GM23248 (cell line): ENCODE measurements around the gene COL18A1. TPM values are rescaled to one million over a fixed set of nuclear protein-coding genes. Genes with fewer than 3 reads are reported as not detected.

Experiments
- DNase-seq: peaks from one replicate; pipeline ENCODE4 v3.0.0-alpha.2; 2015
- H2AFZ ChIP-seq: fragments of 200-600 bp; sonication (generic); 2 replicates; pipeline ENCODE4 v1.6.1; 2016; ENCODE audit warnings: antibody characterized with exemption
- H3F3A ChIP-seq: fragments of 200-600 bp; sonication (generic); 2 replicates; pipeline ENCODE4 v1.6.1; 2016; ENCODE audit warnings: mild to moderate bottlenecking, antibody characterized with exemption, mixed run types; ENCODE audit not compliant: insufficient read depth
- H3K27ac ChIP-seq: fragments of 200-600 bp; sonication (generic); 2 replicates; pipeline ENCODE4 v1.5.1; 2016; ENCODE audit warnings: mild to moderate bottlenecking
- H3K27me3 ChIP-seq: fragments of 200-600 bp; sonication (generic); replicated peaks from 2 replicates; pipeline ENCODE4 v1.6.1; 2016; ENCODE audit warnings: mild to moderate bottlenecking; ENCODE audit not compliant: insufficient read depth
- H3K36me3 ChIP-seq: fragments of 200-600 bp; sonication (generic); 2 replicates; pipeline ENCODE4 v1.6.1; 2016; ENCODE audit warnings: low read depth, mild to moderate bottlenecking
- H3K4me1 ChIP-seq: fragments of 200-600 bp; sonication (generic); 2 replicates; pipeline ENCODE4 v1.6.1; 2016; ENCODE audit warnings: mild to moderate bottlenecking; ENCODE audit not compliant: insufficient read depth
- H3K4me2 ChIP-seq: fragments of 200-600 bp; sonication (generic); one replicate; pipeline ENCODE4 v1.6.1; 2016; ENCODE audit warnings: mild to moderate bottlenecking; ENCODE audit not compliant: unreplicated experiment
- H3K4me3 ChIP-seq: fragments of 200-600 bp; sonication (generic); 2 replicates; pipeline ENCODE4 v1.5.1; 2016; ENCODE audit warnings: mild to moderate bottlenecking
- H3K79me2 ChIP-seq: fragments of 200-600 bp; sonication (generic); 2 replicates; pipeline ENCODE4 v1.6.1; 2016; ENCODE audit warnings: mild to moderate bottlenecking; ENCODE audit not compliant: insufficient read depth
- H3K9ac ChIP-seq: fragments of 200-600 bp; sonication (generic); 2 replicates; pipeline ENCODE4 v1.6.1; 2016; ENCODE audit warnings: mild to moderate bottlenecking
- H3K9me2 ChIP-seq: fragments of 200-600 bp; sonication (generic); 2 replicates; pipeline ENCODE4 v1.6.1; 2016; ENCODE audit warnings: mixed run types, mild to moderate bottlenecking, moderate library complexity; ENCODE audit not compliant: insufficient read depth
- H3K9me3 ChIP-seq: fragments of 200-600 bp; sonication (generic); one replicate; pipeline ENCODE4 v1.6.1; 2017; ENCODE audit warnings: low read depth
- H4K20me1 ChIP-seq: fragments of 200-600 bp; sonication (generic); 2 replicates; pipeline ENCODE4 v1.6.0; 2016; ENCODE audit not compliant: insufficient read depth
- EZH2 ChIP-seq: fragments of 200-600 bp; sonication (generic); IDR thresholded peaks from 2 replicates; pipeline ENCODE4 v1.6.1; 2018; ENCODE audit warnings: antibody characterized with exemption, mild to moderate bottlenecking; ENCODE audit not compliant: insufficient read depth, poor library complexity, severe bottlenecking
- EZH2phosphoT487 ChIP-seq: fragments of 200-600 bp; sonication (generic); IDR thresholded peaks from 2 replicates; pipeline ENCODE4 v1.6.1; 2018; ENCODE audit warnings: antibody characterized with exemption, moderate library complexity, mild to moderate bottlenecking, low read depth; ENCODE audit not compliant: insufficient read depth
- WGBS, 2 experiments: methylation state at CpG; one replicate each; pipeline ENCODE4 v1.1.6; 2015 to 2017; ENCODE audit warnings: low lambda C conversion rate in 2 of 2, low coverage in 1 of 2; ENCODE audit errors: missing lambda C conversion rate in 2 of 2; 5-methylcytosine and 5-hydroxymethylcytosine counted together
- in situ Hi-C: fragments of 300-500 bp; cut with MboI; formaldehyde crosslinking; loops from 2 replicates; pipeline ENCODE4 v1.15.0; 2020
- polyA plus RNA-seq: library from polyadenylated mRNA; unstranded; fragments of >200 nt; fragmentation: Nextera tagmentation; extraction: Ambion mirVana; gene quantifications from 2 replicates; pipeline ENCODE4 v1.2.1, GENCODE V29; 2016
- total RNA-seq: library from RNA; depleted of rRNA; stranded (reverse); fragments of >200 nt; shearing (Covaris generic); gene quantifications from 2 replicates; pipeline ENCODE4 v1.2.3, GENCODE V29; 2014

COL18A1 gene
- total and polyA plus RNA-seq, 2 experiments from 2014 or later: 1.7 to 30.5 TPM

- Histone ChIP-seq H3K4me2 (no peak overlapping the region), H3K9me3 (no peaks in the 10 kb centered on the region), H3K4me3 (no peak overlapping the region), H3K27ac (no peak overlapping the region), H3K27me3 (no peaks in the 10 kb centered on the region), H3F3A (peaks cover 22% of the 10 kb centered on the region), H3K4me1 (peaks cover 29% of the 10 kb centered on the region), H3K9ac (no peak overlapping the region), H3K9me2 (no peaks in the 10 kb centered on the region), H3K79me2 (no peaks in the 10 kb centered on the region), H3K36me3 (no peaks in the 10 kb centered on the region), H4K20me1 (no peaks in the 10 kb centered on the region), H2AFZ (no peak overlapping the region)
- DNase-seq: no peak
- in situ Hi-C loops: loop anchor here (10.0 kb wide), 1 partner anchor 312 kb away; no protein-coding TSS in a partner anchor
- TF ChIP-seq EZH2 (no peak), EZH2phosphoT487 (no peak)
- 84 to 89% methylated on average over 17 to 38 of the region's 38 CpGs for WGBS, 2 experiments
Measured at GRCh38 chr21:45456584-45457160, 51.7 kb downstream of the COL18A1 start.

GRCh38 chr21:45457161-45457831 lies 52.3 kb downstream of the COL18A1 start:
- H3K27me3 ChIP-seq: no peaks in the 10 kb centered on the region
- 89% methylated on average over 24 to 25 of the region's 25 CpGs for WGBS, 2 experiments

GRCh38 chr21:45457832-45458172 lies 52.8 kb downstream of the COL18A1 start:
- Histone ChIP-seq H3K4me3 (no peak overlapping the region), H3K4me2 (no peak overlapping the region), H3F3A (peaks cover 14% of the 10 kb centered on the region), H3K9ac (no peak overlapping the region), H3K9me3 (no peaks in the 10 kb centered on the region), H2AFZ (no peak overlapping the region), H3K36me3 (no peaks in the 10 kb centered on the region), H3K9me2 (no peaks in the 10 kb centered on the region), H3K27me3 (no peaks in the 10 kb centered on the region), H3K79me2 (no peaks in the 10 kb centered on the region), H4K20me1 (no peaks in the 10 kb centered on the region), H3K4me1 (peaks cover 29% of the 10 kb centered on the region), H3K27ac (no peak overlapping the region)
- in situ Hi-C loops: loop anchor here (10.0 kb wide), 1 partner anchor 313 kb away; no protein-coding TSS in a partner anchor
- no peak for DNase-seq
- WGBS, 2 experiments: 88 to 95% methylated on average over 7 to 9 of the region's 9 CpGs
- TF ChIP-seq EZH2phosphoT487 (no peak), EZH2 (no peak)

More at GRCh38 chr21:45457161-45457831, 52.3 kb downstream of the COL18A1 start:
- no peak overlapping the region for H3K4me3 ChIP-seq
- TF ChIP-seq EZH2 (no peak), EZH2phosphoT487 (no peak)
- H3F3A ChIP-seq: peaks cover 19% of the 10 kb centered on the region
- no peak for DNase-seq
- H3K27ac ChIP-seq: no peak overlapping the region
- no peak overlapping the region for H2AFZ ChIP-seq
- H3K9ac ChIP-seq: no peak overlapping the region
- H3K79me2 ChIP-seq: no peaks in the 10 kb centered on the region
- in situ Hi-C loops: loop anchor here (10.0 kb wide), 1 partner anchor 312 kb away; no protein-coding TSS in a partner anchor
- no peaks in the 10 kb centered on the region for H3K36me3 ChIP-seq
- no peaks in the 10 kb centered on the region for H3K9me3 ChIP-seq
- H3K4me2 ChIP-seq: no peak overlapping the region
- no peaks in the 10 kb centered on the region for H3K9me2 ChIP-seq
- H4K20me1 ChIP-seq: no peaks in the 10 kb centered on the region
- peaks cover 29% of the 10 kb centered on the region for H3K4me1 ChIP-seq

GRCh38 chr21:45458281-45459170 lies 53.6 kb downstream of the COL18A1 start:
- 86 to 87% methylated on average over 25 to 30 of the region's 30 CpGs for WGBS, 2 experiments
- Histone ChIP-seq H3K9ac (no peak overlapping the region), H3K79me2 (no peaks in the 10 kb centered on the region), H3K27ac (no peak overlapping the region), H3K9me3 (no peaks in the 10 kb centered on the region), H3K9me2 (no peaks in the 10 kb centered on the region), H2AFZ (no peak overlapping the region), H3F3A (peaks cover 8% of the 10 kb centered on the region; the same call in 1 of the 2 replicates), H3K4me3 (no peak overlapping the region), H3K36me3 (no peaks in the 10 kb centered on the region), H4K20me1 (no peaks in the 10 kb centered on the region), H3K4me2 (no peak overlapping the region), H3K27me3 (no peaks in the 10 kb centered on the region), H3K4me1 (peaks cover 29% of the 10 kb centered on the region)
- TF ChIP-seq EZH2 (no peak), EZH2phosphoT487 (no peak)
- in situ Hi-C loops: loop anchor here (10.0 kb wide), 1 partner anchor 314 kb away; no protein-coding TSS in a partner anchor
- DNase-seq: no peak
